Activated effector memory CD4-positive, alpha-beta T cell treated with Interleukin-2 at 50 U/mL for 16 hours (primary cell): Measurements from ENCODE around the gene SEL1L3.

Source experiments
- DNase-seq: peaks from one replicate; pipeline ENCODE4 v3.0.0-alpha.2; 2020

The SEL1L3 gene

GRCh38 chr4:25786497-25787065 is 76.2 kb downstream of the SEL1L3 start:
- no peak for DNase-seq

GRCh38 chr4:25783943-25784342 is 78.8 kb downstream of the SEL1L3 start:
- no peak for DNase-seq

GRCh38 chr4:25783126-25783525 is 79.7 kb downstream of the SEL1L3 start:
- no peak for DNase-seq

- no peak for DNase-seq
These were observed 80.3 kb downstream of the SEL1L3 start for GRCh38 chr4:25782482-25782881.

- DNase-seq: no peak
These were observed 83.8 kb downstream of the SEL1L3 start for GRCh38 chr4:25779021-25779420.

GRCh38 chr4:25776795-25777194 is 86.0 kb downstream of the SEL1L3 start:
- DNase-seq: no peak

GRCh38 chr4:25775166-25775565 is 87.6 kb downstream of the SEL1L3 start:
- DNase-seq: no peak

- no peak for DNase-seq
These were observed 89.4 kb downstream of the SEL1L3 start for GRCh38 chr4:25773358-25773757.

GRCh38 chr4:25771672-25772071 is 91.1 kb downstream of the SEL1L3 start:
- no peak for DNase-seq

GRCh38 chr4:25770847-25771246 is 91.9 kb downstream of the SEL1L3 start:
- no peak for DNase-seq

- DNase-seq: no peak
These were observed 93.5 kb downstream of the SEL1L3 start for GRCh38 chr4:25769251-25769650.

GRCh38 chr4:25767877-25768725 is 94.7 kb downstream of the SEL1L3 start:
- no peak for DNase-seq

- DNase-seq: no peak
These were observed 102.2 kb downstream of the SEL1L3 start for GRCh38 chr4:25760518-25761157.

- DNase-seq: no peak
These were observed 102.7 kb downstream of the SEL1L3 start for GRCh38 chr4:25760048-25760447.

- no peak for DNase-seq
These were observed 103.7 kb downstream of the SEL1L3 start for GRCh38 chr4:25759101-25759500.

GRCh38 chr4:25757452-25757851 is 105.3 kb downstream of the SEL1L3 start:
- no peak for DNase-seq

GRCh38 chr4:25756503-25756902 is 106.3 kb downstream of the SEL1L3 start:
- no peak for DNase-seq

GRCh38 chr4:25755911-25756310 is 106.9 kb downstream of the SEL1L3 start:
- no peak for DNase-seq

GRCh38 chr4:25753239-25753638 is 109.5 kb downstream of the SEL1L3 start:
- no peak for DNase-seq

- DNase-seq: no peak
These were observed 111.9 kb downstream of the SEL1L3 start for GRCh38 chr4:25750874-25751273.

- no peak for DNase-seq
These were observed 113.5 kb downstream of the SEL1L3 start for GRCh38 chr4:25749150-25749794.

- DNase-seq: no peak
These were observed 118.8 kb downstream of the SEL1L3 start for GRCh38 chr4:25743971-25744370.

- no peak for DNase-seq
These were observed 133.2 kb downstream of the SEL1L3 start for GRCh38 chr4:25729564-25729963.

- no peak for DNase-seq
These were observed 133.9 kb downstream of the SEL1L3 start for GRCh38 chr4:25728886-25729285.
